HepG2 (cell line): ENCODE measurements around the gene SYNE3. TPM values are rescaled to one million over a fixed set of nuclear protein-coding genes. Genes with fewer than 3 reads are reported as not detected.

Source experiments
- ATF1 ChIP-seq: IDR thresholded peaks from 2 replicates; pipeline ENCODE4 v1.6.1; 2016; ENCODE audit warnings: mild to moderate bottlenecking, control low read depth
- DPF2 ChIP-seq: sonication (generic); formaldehyde crosslinking; IDR thresholded peaks from 2 replicates; pipeline ENCODE4 v1.4.0; 2020; ENCODE audit warnings: mild to moderate bottlenecking, low read depth, missing genetic modification reagents, borderline replicate concordance
- FOSL1 ChIP-seq: sonication (generic); formaldehyde crosslinking; IDR thresholded peaks from 2 replicates; pipeline ENCODE4 v1.9.0; 2021; ENCODE audit warnings: missing genetic modification reagents, borderline replicate concordance
- NFATC3 ChIP-seq: sonication (generic); formaldehyde crosslinking; IDR thresholded peaks from 2 replicates; pipeline ENCODE4 v1.5.1; 2020; ENCODE audit warnings: mild to moderate bottlenecking, missing genetic modification reagents
- RBM39 ChIP-seq: fragments of 200-400 bp; formaldehyde crosslinking; IDR thresholded peaks from one replicate; pipeline ENCODE4 v1.6.1; 2018; ENCODE audit warnings: antibody characterized with exemption, mild to moderate bottlenecking, low read depth, low read length; ENCODE audit not compliant: poor library complexity, severe bottlenecking
- REXO4 ChIP-seq: sonication (generic); formaldehyde crosslinking; IDR thresholded peaks from 2 replicates; pipeline ENCODE4 v1.8.0; 2022; ENCODE audit warnings: missing genetic modification reagents, mild to moderate bottlenecking, borderline replicate concordance
- SOX13 ChIP-seq, 3 experiments: fragments of 450-650 bp in 1 of 3; sonication (generic) in 1 of 3; formaldehyde crosslinking in 1 of 3; IDR thresholded peaks in 2 of 3; conservative IDR thresholded peaks in 1 of 3; 2 replicates each; pipeline versions ENCODE4 v1.5.0 to v1.6.1; 2016 to 2020; ENCODE audit warnings: antibody characterized with exemption in 1 of 3, mild to moderate bottlenecking in 1 of 3, missing compliant biosample characterization in 1 of 3, missing genetic modification reagents in 1 of 3, moderate library complexity in 1 of 3
- TAF1 ChIP-seq: sonication (generic); formaldehyde crosslinking; IDR thresholded peaks from 2 replicates; pipeline ENCODE4 v1.4.0; 2020; ENCODE audit warnings: missing genetic modification reagents
- TEAD2 ChIP-seq: sonication (generic); formaldehyde crosslinking; IDR thresholded peaks from 2 replicates; pipeline ENCODE4 v1.9.0; 2021; ENCODE audit warnings: missing genetic modification reagents
- THYN1 ChIP-seq: sonication (generic); formaldehyde crosslinking; IDR thresholded peaks from 2 replicates; pipeline ENCODE4 v1.8.1; 2023; ENCODE audit warnings: low read depth, mild to moderate bottlenecking, moderate library complexity, missing genetic modification reagents, borderline replicate concordance
- ZNF121 ChIP-seq: sonication (generic); formaldehyde crosslinking; IDR thresholded peaks from 2 replicates; pipeline ENCODE4 v1.5.0; 2020; ENCODE audit warnings: mild to moderate bottlenecking, missing genetic modification reagents
- ZNF331 ChIP-seq: sonication (generic); formaldehyde crosslinking; IDR thresholded peaks from 2 replicates; pipeline ENCODE4 v1.4.0; 2020; ENCODE audit warnings: missing genetic modification reagents
- ZNF605 ChIP-seq: sonication (generic); formaldehyde crosslinking; IDR thresholded peaks from 2 replicates; pipeline ENCODE4 v1.8.0; 2022; ENCODE audit warnings: mild to moderate bottlenecking, missing genetic modification reagents
- ZNF674 ChIP-seq: sonication (generic); formaldehyde crosslinking; IDR thresholded peaks from 2 replicates; pipeline ENCODE4 v1.5.0; 2020; ENCODE audit warnings: low read depth, mild to moderate bottlenecking, missing genetic modification reagents
- polyA plus RNA-seq, 8 experiments: library from polyadenylated mRNA; depleted of rRNA in 3 of 8; stranded (reverse) in 7 of 8; unstranded in 1 of 8; fragments of >200 nt; fragmentation: Illumina TruSeq in 4 of 8; extraction: Trizol in 4 of 8; gene quantifications; 2 replicates each; pipeline versions ENCODE4 v1.2.1 to v1.2.3, GENCODE V29; 2011 to 2016; ENCODE audit warnings: low read depth in 4 of 8, missing spikeins in 1 of 8, mixed read lengths in 1 of 8; ENCODE audit not compliant: insufficient read depth in 1 of 8
- total RNA-seq, 5 experiments: library from RNA; depleted of rRNA; stranded (reverse); fragments of >200 nt; fragmentation: Illumina TruSeq; extraction: Trizol; gene quantifications; 2 replicates each; pipeline ENCODE4 v1.2.3, GENCODE V29; 2016; ENCODE audit warnings: low read depth in 1 of 5
- TF ChIP-seq, protein P1 (sequence below): sonication (generic); formaldehyde crosslinking; IDR thresholded peaks from 2 replicates; pipeline ENCODE4 v1.8.0; 2022; ENCODE audit warnings: mild to moderate bottlenecking, missing genetic modification reagents; ENCODE audit not compliant: insufficient replicate concordance
- TF ChIP-seq, protein P2 (sequence below): IDR thresholded peaks from 2 replicates; pipeline ENCODE4 v1.6.1; 2016; ENCODE audit warnings: low read depth, borderline replicate concordance
- TF ChIP-seq, protein P3 (sequence below): sonication (generic); formaldehyde crosslinking; IDR thresholded peaks from 2 replicates; pipeline ENCODE4 v1.5.0; 2020; ENCODE audit warnings: mild to moderate bottlenecking, missing genetic modification reagents
- TF ChIP-seq, protein P4 (sequence below): IDR thresholded peaks from 2 replicates; pipeline ENCODE4 v1.6.1; 2018; ENCODE audit warnings: missing genetic modification reagents
- TF ChIP-seq, protein P5 (sequence below): sonication (generic); formaldehyde crosslinking; IDR thresholded peaks from 2 replicates; pipeline ENCODE4 v1.5.0; 2020; ENCODE audit warnings: missing genetic modification reagents, mild to moderate bottlenecking, borderline replicate concordance
- TF ChIP-seq, protein P6 (sequence below): IDR thresholded peaks from 2 replicates; pipeline ENCODE4 v1.6.1; 2016; ENCODE audit warnings: mild to moderate bottlenecking, missing biosample characterization, missing genetic modification reagents

SYNE3 gene
- total and polyA plus RNA-seq, 2 of the 13 experiments (the other 11 are each of a cell fraction or from before 2014, with no cell fraction given), result 7.8 to 8.0 TPM

DNA sequence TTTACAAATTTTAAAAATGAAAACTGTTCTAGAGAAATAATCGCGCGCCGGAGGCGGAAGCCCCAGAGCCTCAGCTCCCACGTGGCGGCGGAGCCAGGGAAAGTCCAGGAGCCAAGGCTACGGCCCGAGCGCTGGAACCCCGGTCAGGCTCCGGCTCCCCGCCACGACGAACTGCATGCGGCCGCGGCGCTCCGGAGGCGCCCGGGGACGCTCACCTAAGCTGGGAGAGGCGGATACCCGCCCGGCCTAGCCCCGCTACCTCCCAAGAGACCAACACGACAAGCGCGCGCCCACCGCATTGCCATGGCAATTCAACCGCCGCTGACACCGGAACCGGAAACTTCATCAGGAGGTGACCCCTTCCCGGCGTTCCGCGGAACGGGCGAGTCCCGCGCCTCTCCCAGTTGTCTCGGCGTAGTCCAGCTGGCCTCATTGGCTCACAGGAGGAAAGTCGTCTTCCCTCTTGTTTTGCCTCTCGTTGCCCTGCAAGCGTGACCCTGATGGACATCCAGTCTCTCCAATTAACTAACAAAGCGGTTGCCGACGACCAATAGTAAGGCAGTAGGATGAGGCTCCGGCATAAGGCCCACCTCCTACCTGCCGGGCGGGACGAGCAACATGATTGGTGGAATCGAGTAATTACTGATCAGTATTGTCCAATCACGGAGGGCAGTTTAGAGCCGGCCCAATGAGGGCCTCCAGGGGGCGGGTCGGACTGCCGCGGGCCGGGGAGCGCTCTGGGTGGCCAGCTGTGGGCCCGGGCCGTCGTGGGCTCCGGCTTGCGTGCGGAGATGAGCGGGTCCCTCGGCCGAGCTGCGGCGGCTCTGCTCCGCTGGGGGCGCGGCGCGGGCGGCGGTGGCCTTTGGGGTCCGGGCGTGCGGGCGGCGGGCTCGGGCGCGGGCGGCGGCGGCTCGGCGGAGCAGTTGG, 18.1 kb upstream of the SYNE3 start, which contains the start of gene GLRX5 (continued):
- TF ChIP-seq FOSL1 (CRISPR knock-in tag), result no peak
- TF ChIP-seq, protein P1, sequence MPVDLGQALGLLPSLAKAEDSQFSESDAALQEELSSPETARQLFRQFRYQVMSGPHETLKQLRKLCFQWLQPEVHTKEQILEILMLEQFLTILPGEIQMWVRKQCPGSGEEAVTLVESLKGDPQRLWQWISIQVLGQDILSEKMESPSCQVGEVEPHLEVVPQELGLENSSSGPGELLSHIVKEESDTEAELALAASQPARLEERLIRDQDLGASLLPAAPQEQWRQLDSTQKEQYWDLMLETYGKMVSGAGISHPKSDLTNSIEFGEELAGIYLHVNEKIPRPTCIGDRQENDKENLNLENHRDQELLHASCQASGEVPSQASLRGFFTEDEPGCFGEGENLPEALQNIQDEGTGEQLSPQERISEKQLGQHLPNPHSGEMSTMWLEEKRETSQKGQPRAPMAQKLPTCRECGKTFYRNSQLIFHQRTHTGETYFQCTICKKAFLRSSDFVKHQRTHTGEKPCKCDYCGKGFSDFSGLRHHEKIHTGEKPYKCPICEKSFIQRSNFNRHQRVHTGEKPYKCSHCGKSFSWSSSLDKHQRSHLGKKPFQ (CRISPR knock-in tag), result peak; percentile 41
- TF ChIP-seq, protein P2, sequence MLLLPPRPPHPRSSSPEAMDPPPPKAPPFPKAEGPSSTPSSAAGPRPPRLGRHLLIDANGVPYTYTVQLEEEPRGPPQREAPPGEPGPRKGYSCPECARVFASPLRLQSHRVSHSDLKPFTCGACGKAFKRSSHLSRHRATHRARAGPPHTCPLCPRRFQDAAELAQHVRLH (CRISPR knock-in tag), result no peak
- TF ChIP-seq DPF2, result no peak
- TF ChIP-seq, protein P3, sequence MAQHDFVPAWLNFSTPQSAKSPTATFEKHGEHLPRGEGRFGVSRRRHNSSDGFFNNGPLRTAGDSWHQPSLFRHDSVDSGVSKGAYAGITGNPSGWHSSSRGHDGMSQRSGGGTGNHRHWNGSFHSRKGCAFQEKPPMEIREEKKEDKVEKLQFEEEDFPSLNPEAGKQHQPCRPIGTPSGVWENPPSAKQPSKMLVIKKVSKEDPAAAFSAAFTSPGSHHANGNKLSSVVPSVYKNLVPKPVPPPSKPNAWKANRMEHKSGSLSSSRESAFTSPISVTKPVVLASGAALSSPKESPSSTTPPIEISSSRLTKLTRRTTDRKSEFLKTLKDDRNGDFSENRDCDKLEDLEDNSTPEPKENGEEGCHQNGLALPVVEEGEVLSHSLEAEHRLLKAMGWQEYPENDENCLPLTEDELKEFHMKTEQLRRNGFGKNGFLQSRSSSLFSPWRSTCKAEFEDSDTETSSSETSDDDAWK, result no peak
- TF ChIP-seq THYN1 (CRISPR knock-in tag), result no peak
- TF ChIP-seq TAF1, result peak; percentile 77
- TF ChIP-seq, protein P4, sequence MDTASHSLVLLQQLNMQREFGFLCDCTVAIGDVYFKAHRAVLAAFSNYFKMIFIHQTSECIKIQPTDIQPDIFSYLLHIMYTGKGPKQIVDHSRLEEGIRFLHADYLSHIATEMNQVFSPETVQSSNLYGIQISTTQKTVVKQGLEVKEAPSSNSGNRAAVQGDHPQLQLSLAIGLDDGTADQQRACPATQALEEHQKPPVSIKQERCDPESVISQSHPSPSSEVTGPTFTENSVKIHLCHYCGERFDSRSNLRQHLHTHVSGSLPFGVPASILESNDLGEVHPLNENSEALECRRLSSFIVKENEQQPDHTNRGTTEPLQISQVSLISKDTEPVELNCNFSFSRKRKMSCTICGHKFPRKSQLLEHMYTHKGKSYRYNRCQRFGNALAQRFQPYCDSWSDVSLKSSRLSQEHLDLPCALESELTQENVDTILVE (CRISPR knock-in tag), result peak; percentile 93
- TF ChIP-seq SOX13 (IDR thresholded peaks at IDR 0.05), result no peak
- peak in 1 of 2 experiments; percentile 44; a peak in 1 of 4 replicates for TF ChIP-seq SOX13 (CRISPR knock-in tag; conservative IDR thresholded peaks at IDR 0.05 in 1 of 2, IDR thresholded peaks at IDR 0.05 in 1 of 2)
- peak; percentile 90 for TF ChIP-seq ATF1 (CRISPR knock-in tag)
- TF ChIP-seq, protein P5, sequence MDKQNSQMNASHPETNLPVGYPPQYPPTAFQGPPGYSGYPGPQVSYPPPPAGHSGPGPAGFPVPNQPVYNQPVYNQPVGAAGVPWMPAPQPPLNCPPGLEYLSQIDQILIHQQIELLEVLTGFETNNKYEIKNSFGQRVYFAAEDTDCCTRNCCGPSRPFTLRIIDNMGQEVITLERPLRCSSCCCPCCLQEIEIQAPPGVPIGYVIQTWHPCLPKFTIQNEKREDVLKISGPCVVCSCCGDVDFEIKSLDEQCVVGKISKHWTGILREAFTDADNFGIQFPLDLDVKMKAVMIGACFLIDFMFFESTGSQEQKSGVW (CRISPR knock-in tag), result no peak
- no peak for TF ChIP-seq ZNF605
- peak; percentile 92 for TF ChIP-seq RBM39
- TF ChIP-seq NFATC3 (CRISPR knock-in tag), result no peak; the same call in 1 of the 2 replicates
- TF ChIP-seq TEAD2 (CRISPR knock-in tag), result no peak
- peak; percentile 43; the same call in 1 of the 2 replicates for TF ChIP-seq ZNF331
- no peak for TF ChIP-seq ZNF121 (CRISPR knock-in tag)
- no peak for TF ChIP-seq ZNF674 (CRISPR knock-in tag)
- TF ChIP-seq, protein P6, sequence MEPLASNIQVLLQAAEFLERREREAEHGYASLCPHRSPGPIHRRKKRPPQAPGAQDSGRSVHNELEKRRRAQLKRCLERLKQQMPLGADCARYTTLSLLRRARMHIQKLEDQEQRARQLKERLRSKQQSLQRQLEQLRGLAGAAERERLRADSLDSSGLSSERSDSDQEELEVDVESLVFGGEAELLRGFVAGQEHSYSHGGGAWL (CRISPR knock-in tag), result peak; percentile 86
- TF ChIP-seq REXO4 (CRISPR knock-in tag), result no peak
